Cerebellar cortex (tissue), 1 donor: Measurements from ENCODE around the gene ACRV1.

Experiments
- DNase-seq: peaks from one replicate; pipeline ENCODE4 v3.0.0-alpha.2; 2015; ENCODE audit warnings: low spot score

Gene ACRV1

DNA sequence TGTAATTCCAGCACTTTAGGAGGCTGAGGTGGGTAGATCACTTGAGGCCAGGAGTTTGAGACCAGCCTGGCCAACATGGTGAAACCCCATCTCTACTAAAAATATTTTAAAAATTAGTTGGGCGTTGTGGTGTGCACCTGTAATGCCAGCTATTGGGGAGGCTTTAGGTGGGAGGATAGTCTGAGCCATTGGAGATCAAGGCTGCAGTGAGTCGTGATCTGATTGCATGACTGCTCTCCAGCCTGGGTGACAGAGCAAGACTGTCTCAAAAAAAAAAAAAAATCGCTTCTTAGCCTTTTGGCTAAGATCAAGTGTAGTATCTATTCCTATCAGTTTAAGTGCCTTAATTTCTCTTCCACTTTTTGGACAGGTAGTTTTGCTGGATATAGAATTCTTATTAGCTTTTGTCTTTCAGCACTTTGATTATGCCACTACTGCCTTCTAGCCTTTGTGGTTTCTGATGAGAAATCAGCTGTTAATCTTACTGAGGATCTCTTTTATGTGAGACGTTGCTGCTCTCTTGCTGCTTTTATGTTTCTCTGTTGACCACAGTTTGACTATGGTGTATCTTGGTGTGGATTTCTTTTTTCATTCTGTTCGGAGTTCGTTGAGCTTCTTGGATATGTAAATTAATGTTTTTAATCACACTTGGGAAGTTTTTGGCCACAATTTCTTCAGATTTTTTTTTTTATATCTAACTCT lies 31.0 kb downstream of the ACRV1 start:
- DNase-seq, result no peak

GRCh38 chr11:125645871-125646270 lies 34.8 kb downstream of the ACRV1 start:
- DNase-seq, result no peak

- no peak for DNase-seq
Observed at GRCh38 chr11:125638315-125638714, 42.3 kb downstream of the ACRV1 start.

- no peak for DNase-seq
Observed at GRCh38 chr11:125637840-125638239, 42.8 kb downstream of the ACRV1 start.

DNA sequence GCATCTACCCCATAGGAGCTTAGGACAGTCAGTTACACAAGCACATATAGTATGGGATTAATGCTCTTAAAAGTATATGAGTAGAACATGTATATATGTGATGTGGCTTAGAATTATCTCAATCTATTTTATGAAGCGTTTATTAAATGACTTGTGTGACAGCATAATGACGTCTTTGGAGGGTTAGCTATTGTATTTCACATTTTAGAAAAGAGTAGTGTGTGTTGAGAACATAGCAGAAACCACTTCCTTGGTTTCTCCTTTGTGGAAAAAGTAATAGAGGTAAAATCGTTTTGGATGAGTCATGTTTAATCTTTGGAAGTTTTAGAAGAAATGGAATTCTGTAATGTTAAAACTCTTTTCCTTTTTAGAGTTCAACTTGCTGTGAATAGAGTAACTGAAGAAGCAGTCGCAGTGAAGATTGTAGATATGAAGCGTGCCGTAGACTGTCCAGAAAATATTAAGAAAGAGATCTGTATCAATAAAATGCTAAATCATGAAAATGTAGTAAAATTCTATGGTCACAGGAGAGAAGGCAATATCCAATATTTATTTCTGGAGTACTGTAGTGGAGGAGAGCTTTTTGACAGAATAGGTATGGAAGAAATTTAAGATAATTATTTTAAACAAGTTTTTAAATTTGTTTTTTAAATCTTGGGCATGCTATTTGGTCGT lies 53.3 kb downstream of the ACRV1 start:
- no peak for DNase-seq

- no peak for DNase-seq
Observed at GRCh38 chr11:125626288-125626950, 54.2 kb downstream of the ACRV1 start.

DNA sequence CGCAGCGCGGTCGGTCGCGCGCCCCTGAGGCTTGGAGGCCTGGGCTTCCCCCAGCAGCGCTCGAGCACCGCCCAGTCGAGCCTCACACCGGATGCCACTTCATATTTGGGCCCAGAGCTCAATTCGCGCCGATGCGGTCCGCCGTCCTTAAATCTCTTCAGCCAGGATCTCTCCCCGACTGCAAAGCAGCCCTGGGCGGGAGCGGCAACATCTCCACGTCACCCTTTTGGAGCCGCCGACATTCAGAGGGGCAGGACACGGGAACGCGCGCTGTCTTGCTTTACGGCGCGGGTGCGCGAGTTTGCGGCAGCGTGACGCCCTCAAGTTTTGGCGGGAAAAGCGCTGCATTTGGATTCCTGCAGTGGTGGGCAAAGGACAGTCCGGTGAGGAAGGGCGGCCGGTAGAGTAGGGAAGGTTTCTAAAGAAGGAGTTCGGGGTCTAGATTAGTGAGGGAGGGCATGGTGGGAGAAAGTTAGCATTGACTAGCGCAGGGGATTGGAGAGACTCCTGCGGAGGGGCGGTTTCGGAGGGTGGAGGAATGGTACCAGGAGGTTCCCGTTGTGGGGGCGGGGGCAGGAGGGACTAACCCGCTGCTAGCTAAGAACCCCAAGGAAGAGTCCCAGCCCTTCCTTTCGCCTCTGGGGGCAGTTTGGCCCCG lies 54.9 kb downstream of the ACRV1 start:
- peak; percentile 91 for DNase-seq

GRCh38 chr11:125625225-125625629 lies 55.4 kb downstream of the ACRV1 start:
- DNase-seq, result no peak

DNA sequence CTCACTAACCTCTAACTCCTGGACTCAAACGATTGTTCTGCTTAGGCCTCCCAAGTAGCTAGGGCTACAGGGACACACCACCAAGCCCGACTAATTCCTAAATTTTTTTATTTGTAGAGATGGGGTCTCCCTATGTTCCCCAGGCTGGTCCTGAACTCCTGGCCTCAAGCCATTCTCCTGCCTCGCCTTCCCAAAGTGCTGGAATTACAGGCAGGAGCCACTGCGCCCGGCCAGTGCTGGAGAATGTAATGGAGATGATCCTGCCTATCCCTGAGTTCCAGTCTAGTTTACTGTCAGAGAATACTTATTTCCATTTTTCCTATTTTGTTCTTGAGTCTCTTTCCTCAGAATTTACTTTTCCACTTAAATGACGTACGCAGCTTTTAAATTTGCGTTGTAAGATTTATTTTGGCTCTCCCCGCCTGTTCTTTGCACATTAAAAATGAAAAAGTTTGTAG lies 55.9 kb downstream of the ACRV1 start, which contains the start of gene CHEK1:
CHEK1 (plus strand) TSS at position 408 of the 458 bp plus-strand sequence. CDS start 1,606 bp downstream, outside the sequence.
- DNase-seq, result no peak

- no peak for DNase-seq
Observed at GRCh38 chr11:125623064-125623463, 57.6 kb downstream of the ACRV1 start.

- DNase-seq, result no peak
Observed at GRCh38 chr11:125621995-125622394, 58.7 kb downstream of the ACRV1 start.
